GM21529 (cell line): ENCODE data around the gene GTSE1.

Experiments
- ATAC-seq: cut with Tn5 transposase; IDR thresholded peaks from one replicate; pipeline ENCODE4 v1.9.1; 2021; ENCODE audit not compliant: unreplicated experiment

Gene GTSE1

DNA sequence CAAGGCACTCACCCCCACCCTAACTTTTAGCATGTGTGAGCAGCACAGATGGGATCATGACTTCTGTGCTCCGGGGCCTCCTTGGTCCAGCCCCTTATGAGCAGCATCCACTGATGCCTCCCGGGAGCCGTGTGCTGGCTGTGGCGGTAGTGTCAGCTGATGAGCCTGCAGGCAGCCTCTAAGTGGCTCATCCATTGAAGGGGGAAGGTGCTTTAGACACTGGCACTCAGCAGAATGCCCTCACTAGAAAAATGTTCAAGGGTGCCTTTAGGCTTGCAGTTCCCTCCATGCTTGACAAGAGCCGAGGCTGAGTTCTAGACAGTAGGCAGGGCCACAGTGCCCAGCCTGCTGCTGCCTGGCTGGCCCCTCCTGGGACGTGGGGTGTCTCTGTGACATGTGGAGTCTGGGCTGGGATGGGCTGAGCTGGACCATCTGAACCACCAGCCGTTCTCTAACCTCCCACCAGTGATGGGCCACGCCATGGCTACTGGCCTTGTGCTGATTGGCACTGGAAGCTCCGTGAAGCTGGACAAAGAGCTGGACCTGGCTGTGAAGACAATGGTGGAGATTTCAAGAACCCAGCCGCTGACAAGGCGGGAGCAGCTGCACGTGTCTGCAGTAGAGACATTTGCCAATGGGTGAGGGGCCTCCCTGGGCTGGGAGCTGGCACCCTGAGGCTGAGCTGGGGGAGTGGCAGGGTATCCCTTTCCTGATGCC lies 23.1 kb upstream of the GTSE1 start:
- ATAC-seq: no peak

- ATAC-seq: no peak
Observed at GRCh38 chr22:46274381-46274780, 22.3 kb upstream of the GTSE1 start.

DNA sequence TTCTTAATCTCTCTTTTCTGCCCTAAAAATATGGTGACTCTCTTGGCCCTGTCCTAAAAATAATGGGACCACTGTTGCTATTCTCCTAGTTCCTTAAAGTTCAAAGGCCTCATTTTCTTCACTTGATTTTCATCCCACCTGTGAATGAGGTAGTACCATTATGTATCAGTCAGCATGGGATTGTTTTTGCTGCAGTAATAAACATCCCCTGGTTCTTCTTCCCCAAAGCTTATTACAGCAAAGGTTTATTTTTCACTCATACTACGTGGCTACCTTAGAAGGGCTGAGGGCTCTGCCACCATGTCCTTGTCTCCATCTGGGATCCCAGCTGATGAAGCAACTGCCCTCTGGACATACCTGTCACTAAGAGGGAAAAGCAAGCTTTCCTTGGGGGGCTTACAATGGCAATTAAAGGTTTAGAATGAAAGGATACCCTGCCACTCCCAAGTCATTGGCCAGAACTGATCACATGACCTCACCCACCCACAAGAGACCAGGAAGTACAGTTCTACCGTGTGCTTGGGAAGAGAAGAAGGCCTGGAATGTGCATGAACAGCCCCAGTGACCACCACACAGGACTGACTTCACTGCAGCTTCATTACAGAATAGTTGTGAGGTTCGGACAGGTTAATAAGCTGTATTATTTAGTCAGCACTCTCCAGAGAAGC lies 21.1 kb upstream of the GTSE1 start:
- no peak for ATAC-seq

DNA sequence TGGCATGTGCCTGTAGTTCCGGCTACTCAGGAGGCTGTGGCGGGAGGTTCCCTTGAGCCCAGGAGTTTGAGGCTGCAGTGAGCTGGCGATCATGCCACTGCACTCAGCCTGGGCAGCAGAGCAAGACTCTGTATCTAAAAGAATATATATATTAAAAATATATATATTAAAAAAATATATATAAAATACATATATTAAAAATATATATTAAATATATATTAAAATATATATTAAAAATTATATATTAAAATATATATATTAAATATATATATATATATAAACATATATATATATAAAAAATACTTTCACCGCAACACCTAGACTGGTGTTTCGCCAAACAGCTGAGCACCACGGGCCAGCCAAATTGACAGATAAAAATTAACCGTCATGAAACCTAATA lies 20.1 kb upstream of the GTSE1 start:
- ATAC-seq: no peak

- no peak for ATAC-seq
Observed at GRCh38 chr22:46278656-46279645, 17.7 kb upstream of the GTSE1 start.

GRCh38 chr22:46280063-46280817 lies 16.4 kb upstream of the GTSE1 start:
- no peak for ATAC-seq

DNA sequence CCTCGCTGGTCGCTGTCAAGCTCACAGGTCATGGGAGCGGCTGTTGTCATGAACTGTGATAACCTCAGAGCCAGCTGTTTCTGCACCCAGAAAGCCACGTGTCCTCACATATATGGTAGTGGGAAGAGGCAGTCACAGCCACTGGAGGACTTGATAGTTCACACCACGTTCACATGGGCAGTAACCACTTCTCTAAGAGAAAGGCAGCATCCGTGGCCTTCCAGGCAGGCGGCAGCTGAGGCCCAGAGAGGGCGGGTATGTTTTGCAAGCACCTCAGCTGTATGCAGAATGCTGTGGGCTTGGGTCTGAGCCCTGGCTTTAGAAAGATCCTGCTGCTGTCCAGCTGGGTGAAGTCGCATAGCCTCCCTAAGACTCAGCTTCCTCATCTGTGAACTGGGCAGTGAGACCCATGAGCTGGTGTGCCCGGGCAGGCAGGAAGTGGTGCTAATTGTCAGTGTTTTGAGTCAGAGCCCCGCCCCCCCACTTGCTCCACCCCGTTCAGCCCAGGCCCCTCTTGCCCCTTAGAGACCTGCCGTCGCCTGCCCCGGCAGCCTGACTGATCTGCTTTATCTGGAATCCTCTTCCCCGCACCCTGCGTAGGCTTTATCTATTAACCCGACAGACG lies 15.6 kb upstream of the GTSE1 start:
- ATAC-seq: no peak

GRCh38 chr22:46281866-46282678 lies 14.6 kb upstream of the GTSE1 start:
- ATAC-seq: no peak

DNA sequence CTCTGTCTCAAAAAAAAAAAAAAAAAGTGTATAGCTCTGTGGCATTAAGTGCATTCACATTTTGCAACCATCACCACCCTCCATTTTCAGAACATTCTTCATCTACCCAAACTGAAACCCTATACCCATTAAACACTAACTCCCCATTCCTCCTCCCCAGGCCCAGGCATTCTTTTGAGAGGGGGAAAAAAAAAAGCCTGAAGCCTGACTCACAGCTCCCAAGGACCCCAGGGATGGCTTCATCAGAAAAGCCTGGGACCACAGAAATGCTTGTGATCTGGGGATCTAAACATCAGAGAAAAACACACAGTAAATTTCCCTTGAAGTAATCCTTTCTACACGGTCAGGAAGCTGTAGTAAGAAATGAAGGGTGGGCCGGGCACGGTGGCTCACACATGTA lies 10.7 kb upstream of the GTSE1 start:
- ATAC-seq: no peak

GRCh38 chr22:46286941-46287872 lies 9.5 kb upstream of the GTSE1 start:
- ATAC-seq: no peak

- ATAC-seq: peak; percentile 81
Observed at GRCh38 chr22:46287873-46288751, 8.6 kb upstream of the GTSE1 start.

DNA sequence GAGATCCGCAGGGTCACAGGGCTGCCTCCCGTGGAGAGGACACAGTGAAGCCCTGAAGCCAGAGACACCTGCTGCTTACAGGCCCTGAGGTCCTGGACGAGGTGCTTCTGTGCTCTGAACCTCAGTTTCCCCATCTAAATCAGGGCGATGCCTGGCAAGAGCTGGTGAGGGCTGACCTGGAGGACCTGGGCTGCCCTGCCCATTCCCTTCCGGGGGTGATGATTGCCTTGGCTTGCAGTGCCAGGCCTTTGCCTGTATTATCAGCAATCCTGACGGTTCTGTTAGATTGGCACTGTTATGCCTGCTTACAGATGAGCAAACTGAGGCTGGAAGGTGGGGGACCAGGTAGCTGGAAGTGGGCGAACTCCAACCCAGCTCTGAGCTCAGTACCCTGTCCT lies 7.8 kb upstream of the GTSE1 start:
- no peak for ATAC-seq

DNA sequence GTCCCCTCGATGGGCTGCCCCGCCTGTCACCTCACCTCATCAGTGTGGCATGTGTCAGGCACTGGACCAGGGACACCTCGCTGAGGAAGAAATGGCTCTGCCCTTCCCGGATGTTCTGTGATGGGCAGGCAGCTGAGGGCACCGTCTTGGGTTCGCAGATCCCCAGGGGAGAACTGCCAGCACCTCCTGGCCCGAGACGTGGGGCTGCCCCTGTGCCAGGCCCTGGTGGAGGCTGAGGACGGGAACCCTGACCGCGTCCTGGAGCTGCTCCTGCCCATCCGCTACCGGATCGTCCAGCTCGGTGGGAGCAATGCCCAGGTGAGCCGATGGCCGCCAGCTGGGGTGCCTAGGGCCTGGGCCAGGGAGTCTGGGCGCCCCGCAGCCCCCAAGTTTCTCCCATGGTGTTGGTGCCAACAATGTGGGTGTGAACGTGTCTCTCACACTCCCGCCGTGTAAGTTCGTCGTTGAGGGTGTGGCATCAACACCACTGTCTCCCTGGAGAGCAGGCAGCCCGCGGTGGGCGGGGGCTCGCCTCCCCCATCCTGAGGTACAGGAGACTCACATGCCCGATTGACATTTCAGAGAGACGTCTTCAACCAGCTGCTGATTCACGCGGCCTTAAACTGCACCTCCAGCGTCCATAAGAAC lies 7.3 kb upstream of the GTSE1 start:
- no peak for ATAC-seq

GRCh38 chr22:46290121-46290842 lies 6.4 kb upstream of the GTSE1 start:
- no peak for ATAC-seq

DNA sequence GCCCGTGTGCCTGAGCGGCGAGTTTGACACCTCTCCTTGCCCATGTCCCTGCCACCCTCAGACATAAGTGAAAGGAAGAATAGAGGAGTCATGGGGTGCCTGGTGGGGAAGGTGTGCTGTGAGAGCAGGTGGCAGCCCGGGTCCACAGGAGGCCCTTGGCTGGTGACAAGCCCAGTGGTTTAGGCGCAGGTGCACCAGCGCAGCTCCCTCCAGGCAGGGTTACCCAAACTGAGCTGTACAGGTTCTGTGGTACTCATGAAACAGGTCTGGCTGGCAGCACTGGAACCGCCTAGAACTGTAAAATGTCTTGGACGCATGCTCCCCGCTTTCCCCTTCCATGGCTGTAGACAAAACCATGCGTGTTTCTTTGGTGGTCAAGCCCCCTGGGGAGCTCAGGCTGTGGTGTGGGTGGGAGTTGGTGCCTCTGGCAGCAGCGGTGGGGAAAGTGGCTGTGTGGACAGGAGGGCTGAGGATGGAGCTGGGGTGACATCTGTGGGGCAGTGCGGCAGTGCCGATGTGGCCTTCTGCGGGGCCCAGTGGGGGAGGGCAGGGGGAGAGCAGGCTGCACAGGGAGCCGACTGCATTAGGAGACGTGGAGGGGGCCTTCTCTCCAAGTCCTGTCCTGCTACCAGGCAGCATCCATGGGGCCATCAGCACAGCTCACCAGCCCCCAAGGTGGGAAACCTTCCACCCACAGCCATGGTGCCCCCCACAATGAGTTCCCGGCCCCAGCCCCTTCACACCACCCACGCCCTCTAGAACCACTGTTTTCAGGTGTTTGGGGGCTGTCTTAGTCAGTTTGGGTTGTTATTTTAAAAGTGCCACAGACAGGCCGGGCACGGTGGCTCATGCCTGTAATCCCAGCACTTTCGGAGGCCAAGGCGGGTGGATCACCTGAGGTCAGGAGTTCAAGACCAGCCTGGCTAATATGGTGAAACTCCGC lies 5.6 kb upstream of the GTSE1 start:
- ATAC-seq: no peak
